C4-2B (cell line): ENCODE results near the gene WWTR1.

Experiments used
- H3K27ac ChIP-seq: fragments of 450-650 bp; 2 replicates; pipeline ENCODE4 v1.5.1; 2017
- ZFX ChIP-seq: fragments of 450-650 bp; IDR thresholded peaks from 2 replicates; pipeline ENCODE4 v1.6.1; 2017
- TF ChIP-seq, protein P1 (sequence below): fragments of 450-650 bp; conservative IDR thresholded peaks from 2 replicates; pipeline ENCODE4 v1.5.1; 2017; ENCODE audit warnings: mild to moderate bottlenecking

WWTR1 gene

DNA sequence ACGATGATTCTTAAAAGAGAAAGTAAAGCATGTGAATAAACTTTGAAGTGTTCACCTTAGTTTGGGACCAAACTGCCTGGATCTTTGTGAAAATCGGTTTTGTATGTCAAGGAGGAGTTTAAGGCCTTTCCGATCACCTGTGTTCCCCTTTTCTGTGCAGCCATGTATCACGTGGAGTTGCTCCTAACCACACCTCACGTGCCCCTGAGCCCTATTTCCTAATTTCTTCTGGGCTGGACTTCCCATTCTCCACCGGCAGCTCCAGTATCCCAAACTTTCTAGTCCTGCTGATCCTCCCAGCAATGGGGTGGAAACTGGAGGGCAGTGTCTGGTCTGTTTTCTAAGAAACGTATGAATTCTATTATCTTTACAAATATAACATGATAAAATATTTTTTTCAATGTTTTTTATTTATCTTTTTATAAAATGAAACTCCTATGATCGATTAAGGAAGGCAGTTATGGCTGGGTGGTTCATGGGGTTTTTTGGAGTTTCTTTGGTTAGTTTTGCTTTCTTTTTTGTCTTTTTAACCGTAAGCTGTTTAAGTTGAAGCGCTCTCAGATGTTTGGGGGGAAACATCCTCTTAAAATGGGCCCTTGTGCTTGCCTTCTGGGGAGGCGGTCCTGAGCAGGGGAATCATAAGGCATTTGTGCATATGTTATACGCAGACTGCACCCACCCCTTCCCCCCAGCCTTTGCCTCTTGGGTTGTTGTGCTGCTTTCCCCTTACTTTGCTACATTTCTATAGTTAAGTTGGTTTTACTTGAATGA, 43.6 kb upstream of the WWTR1 start:
- H3K27ac ChIP-seq = no peak overlapping the region
- TF ChIP-seq, protein P1, sequence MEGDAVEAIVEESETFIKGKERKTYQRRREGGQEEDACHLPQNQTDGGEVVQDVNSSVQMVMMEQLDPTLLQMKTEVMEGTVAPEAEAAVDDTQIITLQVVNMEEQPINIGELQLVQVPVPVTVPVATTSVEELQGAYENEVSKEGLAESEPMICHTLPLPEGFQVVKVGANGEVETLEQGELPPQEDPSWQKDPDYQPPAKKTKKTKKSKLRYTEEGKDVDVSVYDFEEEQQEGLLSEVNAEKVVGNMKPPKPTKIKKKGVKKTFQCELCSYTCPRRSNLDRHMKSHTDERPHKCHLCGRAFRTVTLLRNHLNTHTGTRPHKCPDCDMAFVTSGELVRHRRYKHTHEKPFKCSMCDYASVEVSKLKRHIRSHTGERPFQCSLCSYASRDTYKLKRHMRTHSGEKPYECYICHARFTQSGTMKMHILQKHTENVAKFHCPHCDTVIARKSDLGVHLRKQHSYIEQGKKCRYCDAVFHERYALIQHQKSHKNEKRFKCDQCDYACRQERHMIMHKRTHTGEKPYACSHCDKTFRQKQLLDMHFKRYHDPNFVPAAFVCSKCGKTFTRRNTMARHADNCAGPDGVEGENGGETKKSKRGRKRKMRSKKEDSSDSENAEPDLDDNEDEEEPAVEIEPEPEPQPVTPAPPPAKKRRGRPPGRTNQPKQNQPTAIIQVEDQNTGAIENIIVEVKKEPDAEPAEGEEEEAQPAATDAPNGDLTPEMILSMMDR = no peak
- TF ChIP-seq ZFX = no peak

DNA sequence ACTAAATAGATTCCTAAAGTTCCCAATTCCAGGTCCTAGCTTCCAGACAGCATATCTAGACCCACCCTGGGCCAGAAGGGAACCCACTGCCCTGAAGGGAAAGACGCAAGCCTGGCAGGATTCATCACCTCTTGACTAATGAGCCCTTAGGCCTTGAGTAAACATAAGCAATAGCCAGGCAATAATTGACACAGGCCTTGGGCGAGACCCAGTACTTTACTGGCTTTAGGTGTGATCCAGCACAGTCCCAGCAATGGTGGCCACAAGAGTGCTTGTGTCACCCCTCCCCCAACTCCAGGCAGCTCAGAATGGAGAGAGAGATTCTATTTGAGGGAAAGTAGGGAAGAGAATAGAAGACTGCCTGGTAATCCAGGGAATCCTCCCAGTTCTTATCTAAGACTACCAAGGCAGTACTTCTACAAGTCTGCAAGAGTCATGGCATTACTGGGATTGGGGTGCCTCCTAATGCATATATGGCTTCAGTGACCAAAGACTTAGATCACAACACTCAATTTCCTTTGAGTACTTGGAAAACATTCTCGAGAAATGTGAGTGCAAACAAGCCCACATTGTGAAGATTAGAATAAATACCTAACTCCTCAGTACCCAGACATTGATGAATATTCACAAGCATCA, 30.4 kb upstream of the WWTR1 start:
- no peak overlapping the region for H3K27ac ChIP-seq
- TF ChIP-seq, protein P1 = no peak
- TF ChIP-seq ZFX = no peak

DNA sequence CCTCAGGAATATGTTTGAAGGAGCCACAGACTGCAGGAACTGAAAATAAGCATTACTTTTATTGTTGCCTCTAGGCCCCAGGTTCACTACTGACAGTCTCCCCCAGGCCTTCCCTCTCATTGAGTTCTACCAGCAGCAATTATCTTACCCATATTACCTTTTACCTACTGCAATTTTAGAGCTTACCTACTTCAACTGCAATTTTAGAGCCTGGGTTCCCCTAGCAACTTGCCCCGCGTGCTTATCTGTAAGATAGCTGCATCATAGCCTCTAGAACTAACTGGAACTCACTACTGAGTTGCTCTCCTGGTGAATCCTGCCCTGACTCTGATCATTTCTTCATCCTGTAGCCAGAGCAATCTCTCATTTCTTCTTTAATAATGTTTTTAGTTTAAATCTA, 29.2 kb upstream of the WWTR1 start:
- TF ChIP-seq ZFX = no peak
- H3K27ac ChIP-seq = no peak overlapping the region

DNA sequence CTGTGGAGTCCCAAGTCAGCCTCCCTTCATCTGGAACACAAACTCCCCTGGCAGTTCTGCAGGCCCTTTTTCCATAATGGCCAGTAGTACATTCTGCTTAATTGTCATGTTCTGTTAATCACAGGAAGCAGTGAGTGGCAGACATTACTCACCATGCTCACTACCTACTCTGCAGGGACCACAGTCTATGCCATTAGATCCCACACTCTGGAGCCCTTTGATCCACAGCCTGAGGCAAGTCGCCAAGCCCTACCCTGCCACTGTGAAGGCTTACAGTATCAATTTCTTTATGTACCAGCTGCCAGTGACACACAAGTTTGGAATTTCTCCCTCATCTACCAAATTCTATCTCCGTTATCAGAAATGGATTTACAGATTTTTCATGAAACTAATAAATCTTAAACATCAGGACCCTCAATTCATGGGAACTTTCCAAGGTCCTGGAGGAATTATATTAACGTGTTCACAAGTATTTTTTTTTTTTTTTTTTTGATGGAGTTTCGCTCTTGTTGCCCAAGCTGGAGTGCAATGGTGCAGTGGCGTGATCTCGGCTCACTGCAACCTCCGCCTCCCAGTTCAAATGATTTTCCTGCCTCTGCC, 20.6 kb upstream of the WWTR1 start:
- H3K27ac ChIP-seq = no peak overlapping the region
- TF ChIP-seq, protein P1 = no peak
- TF ChIP-seq ZFX = no peak

DNA sequence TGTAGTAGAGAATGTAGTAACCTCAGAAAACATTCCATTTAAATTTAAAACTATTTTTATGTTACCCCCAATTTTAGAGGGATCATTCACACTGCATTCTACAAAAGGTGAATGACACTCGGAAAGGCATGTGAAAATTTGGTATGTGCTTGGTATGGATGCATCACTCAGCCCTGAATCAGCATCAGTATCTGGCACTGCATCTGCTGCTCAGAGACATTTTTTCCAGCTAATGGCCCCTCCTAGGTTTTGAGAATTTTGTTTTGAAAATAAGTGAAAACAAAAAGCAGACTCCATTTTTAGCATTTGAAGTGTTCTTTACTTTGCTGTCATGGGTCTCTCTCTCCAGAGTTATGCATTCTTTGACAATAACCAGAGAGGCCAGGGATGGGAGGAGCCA, 15.6 kb upstream of the WWTR1 start:
- TF ChIP-seq, protein P1 = no peak
- TF ChIP-seq ZFX = no peak
- no peak overlapping the region for H3K27ac ChIP-seq

DNA sequence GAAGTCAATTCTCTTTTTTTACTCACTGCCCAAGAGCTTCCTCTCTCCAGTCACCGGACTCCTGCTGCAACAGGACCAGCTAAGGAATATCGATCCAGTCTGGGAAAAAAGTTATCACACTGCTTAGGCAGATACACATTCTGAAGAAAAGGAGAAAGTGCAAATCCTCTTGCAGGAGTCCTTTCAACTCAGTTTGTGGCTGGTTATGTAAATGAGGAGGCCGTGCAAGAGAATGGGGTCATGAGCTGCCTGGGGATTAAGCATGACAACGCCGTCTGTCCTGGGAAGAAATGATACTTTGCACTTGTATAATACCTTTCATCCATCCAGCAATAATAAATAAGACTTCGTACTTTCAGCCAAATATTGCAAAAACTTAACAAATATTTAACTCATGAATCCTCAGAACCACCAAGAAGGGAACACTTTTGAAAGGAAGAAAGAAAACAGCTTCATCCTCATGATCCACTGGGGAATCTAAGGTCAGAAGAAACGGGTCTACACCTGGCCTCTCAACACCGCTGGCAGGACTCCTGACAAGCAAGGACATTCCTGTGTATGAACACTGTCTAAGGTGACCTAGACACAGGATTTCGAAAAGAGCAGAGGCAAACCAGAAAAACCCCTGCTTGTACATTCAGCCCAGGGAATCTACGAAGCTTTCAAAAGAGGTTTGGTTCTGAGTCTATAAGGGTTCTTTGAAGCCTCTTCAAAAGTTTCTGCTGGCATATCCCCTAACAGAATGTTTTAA, 13.1 kb upstream of the WWTR1 start:
- H3K27ac ChIP-seq = no peak overlapping the region

DNA sequence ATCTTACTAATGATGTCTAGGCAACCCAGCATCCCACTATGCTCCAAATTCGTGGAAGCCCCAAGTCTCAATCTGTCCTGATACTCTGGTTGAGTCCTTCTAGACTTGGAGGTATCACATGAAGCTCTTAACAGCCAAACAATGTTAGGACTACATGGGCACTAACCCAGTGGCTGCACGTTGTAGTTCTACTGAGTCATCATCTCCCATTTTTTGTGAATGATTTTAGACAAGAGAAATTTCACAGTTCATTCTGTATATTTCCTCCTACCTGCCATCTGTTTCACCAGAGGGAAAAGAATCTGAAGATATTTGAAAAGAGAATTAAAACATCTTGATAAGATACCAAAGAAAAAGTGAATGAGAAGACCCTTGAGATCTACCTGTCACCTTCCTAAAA, 9.8 kb upstream of the WWTR1 start:
- no peak for TF ChIP-seq ZFX
- TF ChIP-seq, protein P1 = no peak

More for the DNA sequence above, 13.1 kb upstream of the WWTR1 start:
- TF ChIP-seq, protein P1 = no peak
- no peak for TF ChIP-seq ZFX

More for the DNA sequence above, 9.8 kb upstream of the WWTR1 start:
- H3K27ac ChIP-seq = no peak overlapping the region
